ENCODE measurements around the gene FBXL13.
A peak's percentile ranks its signal among the peaks of the same experiment; 100 is the strongest.
"Not testable (repeated sequence)": the region's sequence is repeated elsewhere in the genome, so short reads cannot be mapped to it uniquely, and the experiment has no call there.

The FBXL13 gene

DNA sequence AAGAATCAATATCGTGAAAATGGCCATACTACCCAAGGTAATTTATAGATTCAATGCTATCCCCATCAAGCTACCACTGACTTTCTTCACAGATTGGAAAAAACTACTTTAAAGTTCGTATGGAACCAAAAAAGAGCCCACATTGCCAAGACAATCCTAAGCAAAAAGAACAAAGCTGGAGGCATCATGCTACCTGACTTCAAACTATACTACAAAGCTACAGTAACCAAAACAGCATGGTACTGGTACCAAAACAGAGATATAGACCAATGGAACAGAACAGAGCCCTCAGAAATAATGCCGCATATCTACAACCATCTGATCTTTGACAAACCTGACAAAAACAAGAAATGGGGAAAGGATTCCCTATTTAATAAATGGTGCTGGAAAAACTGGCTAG, 53.7 kb downstream of the FBXL13 start:
- not testable (repeated sequence) for DNase-seq

DNA sequence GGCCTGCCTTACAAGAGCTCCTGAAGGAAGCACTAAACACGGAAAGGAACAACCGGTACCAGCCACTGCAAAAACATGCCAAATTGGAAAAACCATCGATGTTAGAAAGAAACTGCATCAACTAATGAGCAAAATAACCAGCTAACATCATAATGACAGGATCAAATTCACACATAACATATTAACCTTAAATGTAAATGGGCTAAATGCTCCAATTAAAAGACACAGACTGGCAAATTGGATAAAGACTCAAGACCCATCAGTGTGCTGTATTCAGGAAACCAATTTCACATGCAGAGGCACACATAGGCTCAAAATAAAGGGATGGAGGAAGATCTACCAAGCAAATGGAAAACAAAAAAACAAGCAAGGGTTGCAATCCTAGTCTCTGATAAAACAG, 56.3 kb downstream of the FBXL13 start:
- DNase-seq: not testable (repeated sequence)

DNA sequence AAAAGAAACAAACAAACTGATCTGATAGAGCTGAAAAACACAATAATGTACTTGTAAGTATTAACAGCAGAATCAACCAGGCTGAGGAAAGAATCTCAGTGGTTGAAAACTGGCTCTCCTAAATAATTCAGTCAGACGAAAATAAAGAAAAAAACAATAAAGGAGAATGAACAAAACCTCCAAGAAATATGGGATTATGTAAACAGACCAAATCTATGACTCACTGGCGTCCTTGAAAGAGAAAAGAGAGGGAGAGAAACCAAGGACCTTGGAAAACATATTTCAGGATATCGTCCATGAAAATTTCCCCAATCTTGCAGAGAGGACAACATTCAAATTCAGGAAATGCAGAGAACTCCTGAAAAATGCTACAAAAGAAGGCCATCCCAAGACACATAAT, 62.9 kb downstream of the FBXL13 start:
- DNase-seq: no peak

DNA sequence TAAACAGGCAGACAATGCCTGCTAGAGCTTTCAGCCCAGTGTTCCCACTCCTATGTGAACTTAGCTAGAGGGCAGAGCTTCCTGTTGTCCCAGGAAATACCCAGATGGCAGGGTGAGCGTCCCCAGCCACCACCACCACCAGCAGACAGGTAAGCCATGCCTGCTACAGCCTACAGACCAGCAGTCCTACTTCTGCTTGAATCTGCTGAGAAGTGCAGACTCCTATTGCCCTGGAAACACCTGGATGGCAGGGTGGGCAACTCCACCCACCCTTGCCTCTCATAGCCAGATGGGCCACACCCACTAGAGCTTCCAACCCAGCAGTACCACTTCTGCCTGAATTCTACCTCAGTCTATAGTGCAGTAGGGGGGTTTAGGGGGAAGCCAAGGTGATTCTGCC, 64.4 kb downstream of the FBXL13 start:
- no peak for DNase-seq

DNA sequence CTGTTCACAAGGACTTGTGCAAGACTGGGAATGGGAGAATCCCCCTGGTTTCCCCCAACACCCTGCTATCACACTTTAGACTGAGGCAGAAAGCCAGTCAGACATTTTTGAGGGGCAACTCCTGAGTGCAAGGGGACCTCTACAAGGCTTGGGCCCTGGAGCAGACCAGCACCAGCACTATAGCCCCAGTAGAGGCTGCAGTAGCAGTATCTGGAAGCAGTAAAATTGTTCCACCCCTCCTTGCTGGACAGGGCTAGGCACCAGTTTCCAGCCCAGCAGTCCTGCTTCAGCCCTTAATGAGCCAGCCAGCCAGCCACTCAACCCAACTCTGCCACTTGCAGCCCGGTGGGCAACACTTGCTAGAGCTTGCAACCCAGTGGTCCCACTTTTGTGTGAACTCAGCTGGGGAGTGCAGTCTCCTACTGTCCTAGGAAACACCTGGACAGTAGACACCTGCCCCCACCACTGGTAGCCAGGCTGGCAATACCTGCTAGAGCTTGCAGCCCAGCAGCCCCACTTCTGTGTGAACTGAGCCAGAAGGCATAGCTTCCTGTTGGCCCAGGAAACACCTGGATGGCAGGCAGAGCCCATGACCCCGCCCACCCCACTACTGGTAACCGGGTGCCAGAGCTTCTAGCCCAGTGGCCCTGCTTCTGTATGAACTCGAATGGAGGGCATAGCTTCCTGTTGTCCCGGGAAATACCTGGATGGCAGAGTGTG, 65.0 kb downstream of the FBXL13 start:
- no peak for DNase-seq

DNA sequence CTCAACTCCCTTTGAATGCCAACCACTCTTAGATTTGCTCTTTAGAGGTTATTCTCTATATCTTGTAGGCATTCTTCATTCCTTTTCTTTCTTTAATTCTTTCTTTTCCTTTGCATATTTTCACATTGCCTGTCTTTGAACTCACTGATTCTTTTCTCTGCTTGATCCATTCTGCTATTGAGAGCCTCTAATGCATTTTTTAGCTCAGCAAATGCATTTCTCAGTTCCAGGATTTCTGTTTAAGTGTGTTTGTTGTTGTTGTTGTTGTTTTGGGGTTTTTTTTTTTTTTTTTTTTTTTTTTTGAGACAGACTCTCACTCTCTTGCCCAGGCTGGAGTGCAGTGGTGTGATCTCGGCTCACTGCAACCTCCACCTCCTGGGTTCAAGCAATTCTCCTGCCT, 71.6 kb downstream of the FBXL13 start:
- no peak for DNase-seq

DNA sequence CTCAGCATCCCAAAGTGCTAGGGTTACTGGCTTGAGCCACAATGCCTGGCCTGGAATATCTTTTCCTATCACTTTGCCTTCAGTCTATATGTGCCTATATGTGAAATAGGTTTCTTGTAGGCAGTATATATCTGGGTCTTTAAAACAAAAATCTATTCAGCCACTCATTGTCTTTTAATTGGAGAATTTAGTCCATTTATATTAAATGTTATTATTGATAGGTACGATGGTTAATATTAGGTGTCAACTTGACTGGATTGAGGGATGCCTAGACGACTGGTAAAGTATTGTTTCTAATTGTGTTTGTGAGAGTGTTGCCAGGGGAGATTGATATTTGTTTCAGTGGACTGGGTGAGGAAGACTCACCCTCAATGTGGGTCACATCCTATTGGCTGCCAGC, 73.4 kb downstream of the FBXL13 start:
- DNase-seq: no peak

DNA sequence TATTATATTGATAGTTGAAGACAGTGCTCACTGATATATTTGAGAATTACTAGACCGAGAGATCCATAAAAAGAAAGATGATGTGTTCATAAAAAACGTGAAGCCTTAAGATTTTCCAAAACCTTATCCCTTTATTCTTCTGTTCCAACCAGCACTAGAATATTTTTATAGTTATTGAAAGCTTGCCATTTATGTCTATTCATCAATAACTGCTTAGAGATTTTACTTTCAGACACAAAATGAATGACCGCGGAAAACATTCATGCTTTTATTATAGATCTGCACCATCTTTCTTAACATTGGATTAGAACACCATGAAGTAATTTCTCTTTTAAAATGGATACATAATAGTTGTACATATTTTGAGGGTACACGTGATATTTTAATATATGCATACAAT, 77.6 kb downstream of the FBXL13 start:
- DNase-seq: no peak

DNA sequence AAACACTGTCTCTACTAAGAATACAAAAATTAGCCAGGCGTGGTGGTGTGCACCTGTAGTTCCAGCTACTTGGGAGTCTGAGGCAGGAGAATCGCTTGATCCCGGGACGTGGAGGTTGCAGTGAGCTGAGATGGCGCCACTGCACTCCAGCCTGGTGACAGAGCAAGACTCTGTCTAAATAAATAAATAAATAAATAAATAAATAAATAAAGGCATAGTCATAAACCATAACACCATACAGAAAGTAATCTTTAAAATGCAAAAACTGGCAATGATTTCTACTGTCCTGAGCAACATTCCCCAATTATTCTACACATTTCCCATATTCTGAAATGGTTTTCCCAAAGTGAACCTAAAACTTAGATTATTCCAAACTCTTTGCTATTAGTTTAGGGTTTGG, 79.0 kb downstream of the FBXL13 start:
- not testable (repeated sequence) for DNase-seq

DNA sequence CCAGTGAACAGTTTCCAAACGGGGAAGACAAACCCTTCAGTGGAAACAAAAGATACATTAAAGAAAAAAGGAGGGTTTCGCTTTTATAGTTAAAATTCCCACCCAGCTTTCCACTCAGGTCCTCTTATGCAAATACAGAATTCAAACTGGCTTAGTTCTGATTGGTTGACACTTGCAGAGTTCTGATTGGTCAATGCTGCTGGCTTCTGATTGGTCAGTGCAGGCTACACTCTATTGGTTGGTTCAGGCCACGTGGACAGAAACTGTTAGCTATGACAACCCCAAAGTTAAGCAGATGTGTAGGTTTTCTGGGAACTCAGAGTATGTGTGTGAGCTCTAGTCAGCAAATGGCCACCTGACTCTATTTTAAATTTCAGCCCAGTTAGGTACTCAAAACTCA, 80.0 kb downstream of the FBXL13 start:
- DNase-seq: no peak

DNA sequence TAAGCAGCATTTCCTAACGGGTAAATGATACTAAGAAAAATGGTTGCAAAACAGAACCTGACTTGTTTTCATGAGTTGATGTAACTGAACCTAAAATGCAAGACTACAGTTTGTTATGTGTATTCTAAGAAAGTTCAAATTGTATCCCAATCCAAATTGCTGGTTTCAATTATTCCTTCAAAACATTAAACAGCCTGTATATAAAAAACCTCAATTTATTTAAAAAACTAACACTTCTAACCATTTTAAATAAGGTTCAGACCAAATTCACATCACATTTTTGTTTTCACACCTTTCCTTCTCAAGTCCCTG, 80.9 kb downstream of the FBXL13 start:
- DNase-seq: peak; percentile 81

DNA sequence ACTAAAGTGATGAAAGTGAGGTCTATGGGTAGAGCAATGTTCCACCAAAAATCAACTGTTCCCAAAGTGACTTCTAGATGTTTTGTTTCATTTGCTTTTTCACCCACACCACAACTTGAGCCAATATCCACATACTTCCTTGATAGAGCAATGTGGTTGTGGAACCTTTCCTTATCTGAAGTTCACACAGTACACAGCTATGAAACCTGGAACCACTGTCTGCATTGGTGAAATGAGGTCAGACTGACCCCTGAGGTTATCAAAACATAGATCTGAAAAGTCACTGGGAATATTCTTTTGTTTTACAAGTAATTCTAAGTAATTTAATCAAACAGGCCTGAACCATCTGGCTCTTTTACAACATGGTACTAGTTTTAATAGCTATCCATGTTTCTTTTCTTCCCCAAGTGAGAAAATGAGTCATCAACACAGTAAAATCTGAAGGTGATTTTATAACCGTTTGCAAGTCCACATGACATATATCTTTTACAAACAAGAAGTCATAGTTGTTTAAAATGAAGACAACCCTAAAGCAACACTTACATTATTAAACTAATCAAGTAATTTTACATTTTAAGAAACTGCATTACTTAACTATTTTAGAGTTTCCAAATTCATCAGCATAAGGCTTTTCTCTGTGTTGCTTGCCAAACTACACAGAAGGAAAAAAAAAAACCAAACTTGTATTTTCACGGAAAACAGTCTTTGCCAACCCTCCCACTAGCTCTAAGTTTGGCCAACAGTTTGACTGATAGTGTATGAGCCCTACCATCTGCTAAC, 81.5 kb downstream of the FBXL13 start:
- peak; percentile 29 for DNase-seq

DNA sequence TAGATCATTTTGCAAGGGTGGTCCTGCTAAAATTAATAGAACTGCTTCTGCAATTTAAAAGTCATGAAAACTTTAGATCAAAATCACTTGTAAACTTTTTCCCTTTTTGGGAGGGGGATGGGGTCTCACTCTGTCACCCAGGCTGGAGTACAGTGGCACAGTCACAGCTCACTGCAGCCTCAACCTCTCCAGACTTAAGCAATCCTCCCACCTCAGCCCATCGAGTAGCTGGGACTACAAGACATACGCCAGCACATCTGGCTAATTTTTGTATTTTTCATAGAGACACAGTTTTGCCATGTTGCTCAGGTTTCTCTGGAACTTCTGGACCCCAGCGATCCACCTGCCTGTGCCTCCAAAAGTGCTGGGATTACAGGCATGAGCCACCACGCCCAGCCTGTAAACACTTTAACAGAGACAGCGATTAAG, 82.1 kb downstream of the FBXL13 start:
- no peak for DNase-seq

DNA sequence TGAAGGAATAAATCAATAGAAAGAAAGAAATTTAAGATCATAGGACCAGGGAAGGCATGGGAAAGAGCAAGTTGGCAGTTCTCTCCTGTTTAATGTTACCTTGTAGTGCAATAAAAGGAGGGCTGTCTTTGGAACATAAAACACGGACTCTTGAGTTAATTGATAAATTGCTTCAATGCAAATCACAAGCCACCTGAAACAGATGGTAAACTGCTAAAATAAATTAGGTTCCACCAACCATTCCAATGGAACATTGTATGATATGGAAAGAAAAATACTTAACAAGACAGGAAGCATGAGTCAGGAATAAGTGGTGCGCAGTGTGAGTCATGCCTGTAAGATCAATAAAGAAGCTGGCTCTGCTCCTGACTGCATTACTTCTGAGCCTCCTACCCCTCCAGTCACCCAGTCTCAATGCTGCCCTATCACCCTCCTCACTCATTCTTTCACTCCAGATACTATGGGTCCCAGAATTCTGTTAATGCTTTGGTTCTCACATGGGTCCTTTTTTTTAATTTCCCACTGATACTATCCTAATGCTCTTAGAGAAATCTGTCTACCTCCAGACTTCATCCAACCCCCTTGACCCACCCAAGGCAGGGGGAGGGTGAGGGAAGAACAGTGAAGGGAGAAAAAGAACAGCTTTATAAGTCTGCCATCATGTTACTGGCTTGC, 82.9 kb downstream of the FBXL13 start:
- DNase-seq: peak; percentile 77

DNA sequence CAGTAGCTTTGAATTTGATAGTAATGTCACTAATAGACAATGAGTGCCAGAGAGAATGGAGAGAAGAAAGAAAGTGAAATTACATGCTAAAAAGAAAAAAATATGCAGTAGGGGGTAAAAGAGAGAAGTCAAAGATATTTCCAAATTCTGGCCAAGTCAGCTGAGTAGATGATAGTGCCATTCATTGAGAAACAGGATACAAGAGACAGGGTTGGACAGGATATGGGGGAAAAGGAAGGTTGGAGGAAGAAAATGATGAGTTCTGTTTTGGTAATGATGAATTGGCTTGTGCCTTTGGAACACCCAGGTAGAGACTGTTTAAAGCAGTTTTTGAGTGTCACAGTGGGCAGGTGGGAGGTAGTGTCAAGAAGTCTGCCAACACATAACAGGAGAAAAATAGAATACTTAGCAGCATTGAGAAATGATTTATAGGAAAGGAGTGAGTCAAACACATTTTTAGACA, 83.5 kb downstream of the FBXL13 start:
- peak; percentile 90 for DNase-seq

DNA sequence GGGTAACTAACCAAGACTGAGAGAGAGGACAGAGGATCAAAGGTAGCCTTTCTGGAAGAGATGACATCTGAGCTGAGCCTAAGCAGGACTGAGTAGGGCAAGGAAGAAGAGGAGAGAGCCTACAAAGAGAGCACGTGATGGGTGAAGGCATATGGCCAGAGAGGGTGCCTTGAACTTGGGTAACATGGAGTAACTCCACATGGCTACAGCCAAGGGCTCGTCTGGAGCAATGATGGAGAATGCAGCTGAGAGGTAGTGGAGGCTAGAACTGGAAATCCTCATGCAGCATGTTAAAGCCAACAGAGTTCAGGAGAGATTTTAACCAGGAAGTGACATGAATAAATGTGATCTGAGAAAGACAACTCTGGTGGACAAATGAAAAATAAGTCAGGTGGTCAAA, 84.0 kb downstream of the FBXL13 start:
- no peak for DNase-seq

DNA sequence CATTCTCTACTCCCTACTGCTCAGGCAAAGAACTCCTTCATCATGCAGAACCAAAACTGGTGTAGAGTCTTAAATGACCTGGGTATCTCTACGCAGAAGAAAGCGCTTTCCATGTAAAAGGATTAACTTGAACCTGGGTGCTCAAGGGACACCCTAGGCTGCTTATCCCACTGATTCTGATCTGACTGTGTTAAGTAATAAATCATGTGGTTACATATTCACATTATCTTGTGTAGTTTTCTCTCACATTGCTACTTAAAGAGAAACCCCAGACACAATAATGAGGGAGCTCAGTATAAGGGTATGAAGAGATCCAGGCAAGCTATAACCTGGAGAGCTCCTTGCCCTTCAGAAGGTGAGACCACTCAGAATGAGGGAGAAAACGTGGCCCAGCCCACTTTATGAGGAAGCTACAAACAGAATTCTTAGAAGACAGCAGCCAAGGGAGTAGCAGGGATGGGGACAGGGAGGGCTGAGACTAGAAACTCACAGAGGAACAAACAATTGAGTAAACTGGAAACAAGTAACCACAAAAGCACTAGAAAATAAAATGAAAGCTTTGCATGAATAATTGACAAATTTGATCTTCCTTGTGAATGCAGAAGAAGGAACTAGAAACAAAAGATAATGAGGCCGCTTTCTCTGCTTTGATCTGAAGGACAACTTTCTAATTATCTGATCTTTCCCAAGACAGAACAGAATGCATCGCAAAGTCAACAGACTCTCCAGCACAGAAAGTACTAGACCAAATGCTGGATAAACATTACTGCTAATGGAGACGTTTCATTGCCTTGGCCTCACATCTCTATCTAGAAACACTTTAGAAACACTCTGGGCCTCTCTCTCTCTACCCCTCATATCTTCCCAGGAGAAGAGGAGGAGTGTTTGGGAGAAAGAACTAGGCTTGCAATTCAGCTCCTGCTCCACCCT, 85.7 kb downstream of the FBXL13 start:
- peak; percentile 70 for DNase-seq

DNA sequence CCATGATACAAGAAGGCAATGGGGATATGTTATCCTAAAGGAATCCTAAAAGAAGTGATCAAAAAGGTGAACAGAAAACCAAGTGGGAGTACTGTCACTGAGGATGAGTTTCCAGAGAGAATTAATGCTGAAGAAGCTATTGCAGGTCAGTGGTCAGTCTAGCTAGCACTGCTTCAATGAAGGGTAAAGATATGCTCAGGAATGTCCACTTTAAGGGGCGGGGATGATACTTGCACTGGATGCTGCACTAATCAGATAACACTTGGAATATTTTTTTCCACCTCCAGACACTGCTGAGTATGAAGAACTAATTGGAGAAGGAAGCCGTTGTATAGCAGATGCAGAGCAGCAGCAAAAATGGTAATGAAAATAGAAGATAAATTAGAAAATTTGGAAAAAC, 86.5 kb downstream of the FBXL13 start:
- DNase-seq: no peak

DNA sequence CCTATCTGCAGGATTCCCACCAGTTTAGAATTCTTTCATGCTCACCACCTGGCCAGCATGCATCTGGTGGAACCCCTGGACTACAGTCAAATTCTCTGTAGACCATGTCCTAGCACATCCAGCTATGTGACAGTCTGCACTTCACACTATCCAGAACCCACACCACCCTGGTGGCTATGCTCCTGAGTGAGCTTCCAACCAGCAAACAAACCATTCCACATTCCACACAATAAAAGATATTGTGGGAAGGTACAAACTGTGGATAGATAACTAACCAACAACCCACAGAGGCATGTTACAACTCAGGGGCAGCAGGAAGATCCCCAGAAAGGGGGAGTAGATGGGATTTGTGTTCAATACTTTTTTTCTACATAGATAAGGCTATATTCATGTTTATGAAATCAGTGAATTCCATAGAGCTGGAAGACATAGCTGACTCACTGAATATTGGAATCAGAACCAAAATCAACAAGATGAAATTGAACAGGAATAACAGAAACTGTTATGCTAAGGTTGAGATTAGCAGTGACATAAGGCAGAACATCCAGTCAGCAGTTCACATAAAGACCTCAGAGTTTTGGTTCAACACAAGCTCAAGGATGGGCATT, 89.3 kb downstream of the FBXL13 start:
- no peak for DNase-seq

DNA sequence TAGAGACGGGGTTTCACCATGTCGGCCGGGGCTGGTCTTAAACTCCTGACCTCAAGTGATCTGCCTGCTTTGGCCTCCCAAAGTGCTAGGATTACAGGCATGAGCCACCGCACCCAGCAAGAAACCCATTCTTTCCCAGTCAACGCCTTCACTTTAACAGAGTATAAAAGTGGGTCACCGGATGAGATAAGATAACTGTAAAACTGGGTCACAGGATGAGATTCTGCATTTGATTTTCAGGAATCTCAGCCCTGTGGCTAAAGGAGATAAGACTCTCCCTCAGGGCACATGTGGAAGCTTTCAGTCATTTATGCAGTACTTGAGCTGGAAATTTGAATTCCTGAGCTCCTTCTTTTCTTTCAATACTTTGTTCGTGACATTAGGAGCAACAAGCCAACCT, 91.0 kb downstream of the FBXL13 start:
- no peak for DNase-seq

DNA sequence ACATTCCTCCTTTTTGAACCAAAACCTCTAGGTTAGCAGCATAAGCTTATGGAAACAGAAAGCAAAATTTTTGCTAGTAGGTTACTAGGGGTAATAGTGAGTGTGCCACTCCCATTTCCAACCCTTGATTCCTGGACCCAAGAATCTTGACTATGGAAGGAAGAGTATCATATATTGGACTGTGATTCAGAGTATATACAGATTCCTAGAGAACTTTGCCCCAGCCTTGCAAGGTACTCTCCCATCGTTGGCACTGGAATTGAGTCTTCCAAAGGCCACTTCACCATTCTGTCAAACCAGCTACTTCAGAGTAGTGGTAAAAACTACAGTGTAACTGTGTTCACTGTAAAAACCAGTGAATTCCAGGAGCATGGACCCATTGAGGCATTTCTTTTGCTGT, 92.4 kb downstream of the FBXL13 start:
- DNase-seq: no peak

DNA sequence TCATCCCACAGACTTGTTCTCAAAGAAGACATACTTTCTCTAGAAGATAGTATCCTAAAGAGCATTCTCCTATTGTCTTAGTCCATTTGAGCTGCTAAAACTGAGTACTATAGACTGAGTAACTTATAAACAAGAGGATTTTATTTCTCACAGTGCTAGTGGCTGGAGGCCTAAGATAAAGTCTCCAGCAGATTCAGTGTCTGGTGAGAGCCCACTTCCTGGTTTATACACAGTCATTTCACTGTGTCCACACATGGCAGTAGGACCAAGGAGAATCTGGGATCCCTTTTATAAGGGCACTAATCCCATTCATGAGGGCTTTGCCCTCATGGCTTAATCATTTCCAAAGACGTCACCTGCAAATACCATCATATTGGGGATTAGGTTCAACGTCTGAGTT, 93.1 kb downstream of the FBXL13 start:
- no peak for DNase-seq

DNA sequence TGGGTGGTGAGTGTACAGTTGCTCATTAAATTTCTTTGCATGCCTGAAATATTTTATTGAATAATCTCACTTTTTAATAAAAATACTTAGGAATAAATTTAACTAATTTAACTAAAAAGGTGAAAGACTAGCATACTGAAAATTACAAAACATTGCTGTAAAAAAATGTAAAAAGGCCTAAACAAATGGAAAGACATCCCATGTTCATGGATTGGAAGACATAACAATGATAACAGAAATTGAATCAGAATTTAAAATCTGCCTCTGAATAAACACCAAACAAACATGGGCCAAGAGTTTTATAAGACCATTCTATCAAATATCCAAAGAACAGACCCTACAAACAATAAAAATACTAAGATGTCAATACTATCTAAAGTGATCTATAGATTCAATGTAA, 94.9 kb downstream of the FBXL13 start:
- no peak for DNase-seq
